Measurements from ENCODE around the gene GRM4.

Gene GRM4

GRCh38 chr6:34061348-34061747 lies 84.5 kb downstream of the GRM4 start:
- DNase-seq (ENCODE audit: low spot score) = no peak

- no peak for DNase-seq (ENCODE audit: low spot score)
Measured at GRCh38 chr6:34059914-34060313, 86.0 kb downstream of the GRM4 start.

GRCh38 chr6:34059136-34059731 lies 86.7 kb downstream of the GRM4 start:
- DNase-seq (ENCODE audit: low spot score) = no peak

GRCh38 chr6:34057790-34058189 lies 88.1 kb downstream of the GRM4 start:
- DNase-seq (ENCODE audit: low spot score) = no peak

GRCh38 chr6:34057191-34057590 lies 88.7 kb downstream of the GRM4 start:
- DNase-seq (ENCODE audit: low spot score) = no peak

GRCh38 chr6:34056305-34057108 lies 89.4 kb downstream of the GRM4 start:
- DNase-seq (ENCODE audit: low spot score) = peak; percentile 44

GRCh38 chr6:34055223-34055933 lies 90.5 kb downstream of the GRM4 start:
- DNase-seq (ENCODE audit: low spot score) = peak; percentile 77

GRCh38 chr6:34053721-34054120 lies 92.2 kb downstream of the GRM4 start:
- DNase-seq (ENCODE audit: low spot score) = no peak

- no peak for DNase-seq (ENCODE audit: low spot score)
Measured at GRCh38 chr6:34052918-34053608, 92.8 kb downstream of the GRM4 start.

GRCh38 chr6:34052071-34052825 lies 93.6 kb downstream of the GRM4 start:
- no peak for DNase-seq (ENCODE audit: low spot score)

GRCh38 chr6:34051331-34051919 lies 94.5 kb downstream of the GRM4 start:
- DNase-seq (ENCODE audit: low spot score) = no peak

- DNase-seq (ENCODE audit: low spot score) = no peak
Measured at GRCh38 chr6:34050691-34051090, 95.2 kb downstream of the GRM4 start.

GRCh38 chr6:34049395-34050342 lies 96.2 kb downstream of the GRM4 start:
- DNase-seq (ENCODE audit: low spot score) = no peak

- DNase-seq (ENCODE audit: low spot score) = no peak
Measured at GRCh38 chr6:34047913-34048867, 97.7 kb downstream of the GRM4 start.

GRCh38 chr6:34046617-34047016 lies 99.3 kb downstream of the GRM4 start:
- no peak for DNase-seq (ENCODE audit: low spot score)

GRCh38 chr6:34045771-34046170 lies 100.1 kb downstream of the GRM4 start:
- DNase-seq (ENCODE audit: low spot score) = no peak

- no peak for DNase-seq (ENCODE audit: low spot score)
Measured at GRCh38 chr6:34044945-34045595, 100.8 kb downstream of the GRM4 start.

- no peak for DNase-seq (ENCODE audit: low spot score)
Measured at GRCh38 chr6:34043359-34043758, 102.5 kb downstream of the GRM4 start.

Measured in germinal center (tissue), 1 donor.